H1 (cell line): ENCODE data around the gene ADCY1.

Experiments
- ATF3 ChIP-seq: IDR thresholded peaks from 2 replicates; pipeline ENCODE4 v1.6.1; 2011; ENCODE audit warnings: low read depth, mild to moderate bottlenecking, low read length; ENCODE audit not compliant: insufficient read depth
- MAFK ChIP-seq: IDR thresholded peaks from 2 replicates; pipeline ENCODE4 v1.6.1; 2012; ENCODE audit warnings: low read depth, mild to moderate bottlenecking, improper control_type of control experiment, low read length
- POLR2A ChIP-seq, 2 experiments: IDR thresholded peaks; 1 replicate in 1 of 2; 2 replicates in 1 of 2; pipeline ENCODE4 v1.6.1; 2011; ENCODE audit warnings: low read depth in 2 of 2, low read length in 2 of 2, mild to moderate bottlenecking in 2 of 2; ENCODE audit errors: control extremely low read depth in 1 of 2
- TF ChIP-seq, protein P1 (sequence below), 3 experiments: IDR thresholded peaks; 1 replicate in 2 of 3; 2 replicates in 1 of 3; pipeline versions ENCODE4 v1.5.1 to v1.6.1; 2011; ENCODE audit warnings: low read length in 3 of 3, mild to moderate bottlenecking in 3 of 3, inconsistent platforms in 2 of 3, low read depth in 1 of 3, moderate library complexity in 1 of 3; ENCODE audit not compliant: insufficient read depth in 1 of 3; ENCODE audit errors: control extremely low read depth in 1 of 3

DNA sequence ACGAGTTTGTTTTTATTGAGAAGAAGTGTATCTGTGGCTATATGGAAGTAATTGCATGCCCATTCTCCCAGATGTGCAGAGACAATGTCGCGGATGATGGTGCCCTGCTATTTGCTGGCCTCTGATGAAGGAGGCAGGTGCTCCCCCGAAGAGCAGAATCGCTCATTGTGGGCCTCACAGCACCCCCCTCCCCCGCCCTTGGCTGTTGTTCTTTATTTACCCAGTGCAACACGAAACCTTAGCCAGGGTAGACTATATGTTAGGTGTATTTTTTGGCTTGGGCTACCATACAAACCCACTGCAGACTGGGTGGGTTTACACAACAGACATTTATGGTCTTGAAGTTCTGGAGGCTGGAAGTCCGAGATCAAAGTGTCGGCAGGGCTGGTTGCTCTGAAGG lies 3.4 kb upstream of the ADCY1 start:
- TF ChIP-seq POLR2A (IDR thresholded peaks at IDR 0.05; ENCODE audit: control extremely low read depth in 1 of 2, low read depth in 2 of 2, low read length in 2 of 2) (no peak), MAFK (no peak), ATF3 (no peak)
- TF ChIP-seq, protein P1, sequence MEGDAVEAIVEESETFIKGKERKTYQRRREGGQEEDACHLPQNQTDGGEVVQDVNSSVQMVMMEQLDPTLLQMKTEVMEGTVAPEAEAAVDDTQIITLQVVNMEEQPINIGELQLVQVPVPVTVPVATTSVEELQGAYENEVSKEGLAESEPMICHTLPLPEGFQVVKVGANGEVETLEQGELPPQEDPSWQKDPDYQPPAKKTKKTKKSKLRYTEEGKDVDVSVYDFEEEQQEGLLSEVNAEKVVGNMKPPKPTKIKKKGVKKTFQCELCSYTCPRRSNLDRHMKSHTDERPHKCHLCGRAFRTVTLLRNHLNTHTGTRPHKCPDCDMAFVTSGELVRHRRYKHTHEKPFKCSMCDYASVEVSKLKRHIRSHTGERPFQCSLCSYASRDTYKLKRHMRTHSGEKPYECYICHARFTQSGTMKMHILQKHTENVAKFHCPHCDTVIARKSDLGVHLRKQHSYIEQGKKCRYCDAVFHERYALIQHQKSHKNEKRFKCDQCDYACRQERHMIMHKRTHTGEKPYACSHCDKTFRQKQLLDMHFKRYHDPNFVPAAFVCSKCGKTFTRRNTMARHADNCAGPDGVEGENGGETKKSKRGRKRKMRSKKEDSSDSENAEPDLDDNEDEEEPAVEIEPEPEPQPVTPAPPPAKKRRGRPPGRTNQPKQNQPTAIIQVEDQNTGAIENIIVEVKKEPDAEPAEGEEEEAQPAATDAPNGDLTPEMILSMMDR (IDR thresholded peaks at IDR 0.05; ENCODE audit: control extremely low read depth in 1 of 3, insufficient read depth in 1 of 3, low read depth in 1 of 3, low read length in 3 of 3) = no peak
